OCI-LY1 (cell line): ENCODE results near the gene NUMB.

Experiments
- CTCF ChIP-seq: fragments of 200-600 bp; sonication (generic), shearing (Covaris generic); IDR thresholded peaks from 2 replicates; pipeline ENCODE4 v1.5.1; 2017; ENCODE audit warnings: mild to moderate bottlenecking, antibody characterized with exemption, low read length, moderate library complexity, mixed read lengths
- EZH2 ChIP-seq: fragments of 200-600 bp; sonication (generic), shearing (Covaris generic); IDR thresholded peaks from 2 replicates; pipeline ENCODE4 v1.8.0; 2017; ENCODE audit warnings: borderline replicate concordance, mixed run types, mild to moderate bottlenecking, antibody characterized with exemption, low read length, moderate library complexity, mixed read lengths

GRCh38 chr14:73253323-73253610 lies 205.1 kb downstream of the NUMB start:
- no peak for TF ChIP-seq CTCF
- no peak for TF ChIP-seq EZH2
